SK-N-DZ (cell line): ENCODE results near the gene MSH2.
"Not testable (repeated sequence)": the region's sequence is repeated elsewhere in the genome, so short reads cannot be mapped to it uniquely, and the experiment has no call there.

Source experiments
- DNase-seq: peaks from one replicate; pipeline ENCODE4 v3.0.0-alpha.2; 2015; ENCODE audit warnings: low spot score

MSH2 gene

GRCh38 chr2:47407976-47408375, 5.0 kb downstream of the MSH2 start:
- DNase-seq: not testable (repeated sequence)

- DNase-seq: no peak
Observed at GRCh38 chr2:47414682-47415458, 11.9 kb downstream of the MSH2 start.

GRCh38 chr2:47420214-47420613, 17.3 kb downstream of the MSH2 start:
- no peak for DNase-seq

GRCh38 chr2:47420683-47421082, 17.7 kb downstream of the MSH2 start:
- not testable (repeated sequence) for DNase-seq

GRCh38 chr2:47422016-47422415, 19.1 kb downstream of the MSH2 start:
- no peak for DNase-seq

- DNase-seq: no peak
Observed at GRCh38 chr2:47422560-47422959, 19.6 kb downstream of the MSH2 start.

- DNase-seq: no peak
Observed at GRCh38 chr2:47426786-47427185, 23.8 kb downstream of the MSH2 start.

GRCh38 chr2:47429795-47430194, 26.8 kb downstream of the MSH2 start:
- DNase-seq: no peak

GRCh38 chr2:47433006-47433405, 30.1 kb downstream of the MSH2 start:
- DNase-seq: not testable (repeated sequence)

GRCh38 chr2:47433445-47433844, 30.5 kb downstream of the MSH2 start:
- DNase-seq: not testable (repeated sequence)

GRCh38 chr2:47437287-47437686, 34.3 kb downstream of the MSH2 start:
- DNase-seq: no peak

- DNase-seq: no peak
Observed at GRCh38 chr2:47438106-47438505, 35.1 kb downstream of the MSH2 start.

GRCh38 chr2:47438783-47439182, 35.8 kb downstream of the MSH2 start:
- no peak for DNase-seq

- no peak for DNase-seq
Observed at GRCh38 chr2:47451790-47452189, 48.8 kb downstream of the MSH2 start.

GRCh38 chr2:47452761-47453160, 49.8 kb downstream of the MSH2 start:
- DNase-seq: no peak

- not testable (repeated sequence) for DNase-seq
Observed at GRCh38 chr2:47454818-47455217, 51.9 kb downstream of the MSH2 start.

GRCh38 chr2:47455411-47455810, 52.5 kb downstream of the MSH2 start:
- no peak for DNase-seq

GRCh38 chr2:47456851-47457250, 53.9 kb downstream of the MSH2 start:
- no peak for DNase-seq

- DNase-seq: no peak
Observed at GRCh38 chr2:47457268-47457667, 54.3 kb downstream of the MSH2 start.

GRCh38 chr2:47459021-47459420, 56.1 kb downstream of the MSH2 start:
- DNase-seq: no peak

- DNase-seq: no peak
Observed at GRCh38 chr2:47460766-47461165, 57.8 kb downstream of the MSH2 start.

- no peak for DNase-seq
Observed at GRCh38 chr2:47471429-47472116, 68.6 kb downstream of the MSH2 start.

GRCh38 chr2:47479863-47480262, 76.9 kb downstream of the MSH2 start:
- no peak for DNase-seq
